ENCODE measurements around the gene TMEM150A. TPM values are rescaled to one million over a fixed set of nuclear protein-coding genes. Genes with fewer than 3 reads are reported as not detected.

The TMEM150A gene
- polyA plus RNA-seq, 2 of the 4 experiments (the other 2 are of a cell fraction): 8.5 to 10.9 TPM

DNA sequence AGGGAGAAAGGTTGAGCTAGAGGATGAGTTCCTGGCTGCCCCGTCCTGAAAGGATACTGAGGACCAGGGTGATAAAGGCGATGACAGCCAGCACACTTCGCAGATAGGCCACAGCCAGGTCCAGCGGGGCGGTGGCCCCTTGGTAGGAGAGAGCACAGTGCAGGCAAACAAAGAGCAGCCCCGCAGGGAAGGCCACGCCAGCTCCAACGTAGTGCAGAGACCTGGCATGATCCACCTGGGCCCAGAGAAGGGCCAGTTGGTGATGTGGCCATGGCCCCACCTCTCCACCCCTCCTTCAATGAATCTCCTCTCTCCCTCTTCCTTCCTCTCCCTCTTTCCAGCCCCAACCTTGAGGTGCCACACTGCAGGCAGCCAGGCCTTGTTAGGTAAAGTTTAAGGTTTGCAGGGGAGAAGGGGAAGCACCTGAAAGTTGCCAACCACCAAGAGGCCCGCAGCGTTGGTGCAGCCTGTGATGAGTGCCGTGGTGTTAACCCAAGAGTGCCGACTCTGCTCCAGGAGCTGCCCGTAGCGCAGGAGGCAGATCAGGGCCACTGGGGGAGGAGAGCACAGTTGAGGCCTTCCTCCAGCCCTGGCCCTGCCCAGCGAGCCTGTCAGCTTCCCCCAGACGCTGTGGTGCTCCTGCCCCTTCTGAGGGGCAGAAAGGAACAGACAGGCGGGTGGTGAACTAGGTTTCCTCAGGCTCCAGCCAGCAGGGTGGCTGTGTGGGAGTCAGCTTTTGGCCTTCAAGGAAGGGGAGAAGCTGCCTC, 2.8 kb downstream of the TMEM150A start:
- CTCF ChIA-PET: interaction anchor here (0.5 to 1.8 kb wide), 6 partner anchors 13 to 179 kb away, joined by 3 to 12 read pairs (median 4); no protein-coding TSS in a partner anchor
- no peak for DNase-seq (ENCODE audit: low read depth in 1 of 2, low spot score in 1 of 2)
- no peak overlapping the region for H3K4me2 ChIP-seq
- no peaks in the 10 kb centered on the region for H3K9me3 ChIP-seq
- peaks cover 21% of the 10 kb centered on the region for H3K4me1 ChIP-seq
- FAIRE-seq: no peak
- POLR2A ChIA-PET: no interaction called here
- no peak overlapping the region for H3K4me3 ChIP-seq
- TF ChIP-seq HOXB5 (CRISPR knock-in tag; IDR thresholded peaks at IDR 0.05): no peak
- TF ChIP-seq, protein P1, sequence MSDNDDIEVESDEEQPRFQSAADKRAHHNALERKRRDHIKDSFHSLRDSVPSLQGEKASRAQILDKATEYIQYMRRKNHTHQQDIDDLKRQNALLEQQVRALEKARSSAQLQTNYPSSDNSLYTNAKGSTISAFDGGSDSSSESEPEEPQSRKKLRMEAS (IDR thresholded peaks at IDR 0.05): no peak
- no peak for TF ChIP-seq FOSB (CRISPR knock-in tag; IDR thresholded peaks at IDR 0.05)
- TF ChIP-seq FOXS1 (CRISPR knock-in tag; IDR thresholded peaks at IDR 0.05): no peak
- 83% methylated on average over 17 of the region's 17 CpGs for WGBS (ENCODE audit: missing lambda C conversion rate)
- no peak for ATAC-seq
- H3K27ac ChIP-seq: no peak overlapping the region

DNA sequence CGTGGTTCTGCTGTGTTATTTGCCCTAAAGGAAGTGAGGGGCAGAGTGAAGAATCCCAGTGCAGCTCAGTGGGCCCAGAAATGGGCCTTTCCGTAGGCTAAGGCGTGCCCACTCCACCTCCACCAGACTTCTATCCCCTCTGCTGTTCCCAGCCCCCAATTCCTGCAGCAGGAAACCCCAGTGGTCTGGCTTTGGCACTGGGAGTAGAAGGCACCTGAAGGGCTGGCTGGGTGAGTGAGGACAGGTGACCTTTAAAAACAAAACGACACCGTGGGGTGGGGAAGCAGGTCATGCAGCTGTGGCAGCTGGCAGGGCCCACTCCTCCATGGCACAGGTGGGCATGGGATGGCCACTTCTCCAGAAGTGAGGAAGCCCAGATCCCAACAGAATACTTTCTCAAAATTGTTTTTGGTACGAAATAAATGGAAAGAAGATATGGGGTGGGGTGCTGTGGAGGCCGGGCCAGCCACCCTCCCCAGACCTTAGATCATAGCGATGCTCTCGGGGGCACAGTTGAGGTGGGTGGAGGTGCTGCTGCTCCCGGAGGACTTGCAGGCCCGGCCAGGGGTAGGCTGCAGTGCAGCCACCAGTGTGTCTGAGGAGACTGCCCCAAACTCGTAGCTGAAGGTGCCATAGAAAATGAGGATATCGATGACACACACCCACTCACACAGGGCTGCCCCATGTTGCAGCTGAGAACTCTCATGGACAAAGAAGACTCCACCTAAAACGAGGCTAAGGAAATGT, 3.7 kb downstream of the TMEM150A start:
- POLR2A ChIA-PET: no interaction called here
- Histone ChIP-seq H3K9me3 (no peaks in the 10 kb centered on the region), H3K27ac (no peak overlapping the region), H3K4me2 (no peak overlapping the region), H3K4me1 (peaks cover 23% of the 10 kb centered on the region), H3K4me3 (no peak overlapping the region)
- TF ChIP-seq, protein P2, sequence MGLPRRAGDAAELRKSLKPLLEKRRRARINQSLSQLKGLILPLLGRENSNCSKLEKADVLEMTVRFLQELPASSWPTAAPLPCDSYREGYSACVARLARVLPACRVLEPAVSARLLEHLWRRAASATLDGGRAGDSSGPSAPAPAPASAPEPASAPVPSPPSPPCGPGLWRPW (IDR thresholded peaks at IDR 0.05): no peak
- TF ChIP-seq HDAC2 (IDR thresholded peaks at IDR 0.05) (no peak), FOXS1 (CRISPR knock-in tag; IDR thresholded peaks at IDR 0.05) (no peak), HOXA7 (CRISPR knock-in tag; IDR thresholded peaks at IDR 0.05) (no peak), NR3C1 (IDR thresholded peaks at IDR 0.05) (no peak), CHD4 (IDR thresholded peaks at IDR 0.05; ENCODE audit: borderline replicate concordance) (no peak)
- TF ChIP-seq, protein P3, sequence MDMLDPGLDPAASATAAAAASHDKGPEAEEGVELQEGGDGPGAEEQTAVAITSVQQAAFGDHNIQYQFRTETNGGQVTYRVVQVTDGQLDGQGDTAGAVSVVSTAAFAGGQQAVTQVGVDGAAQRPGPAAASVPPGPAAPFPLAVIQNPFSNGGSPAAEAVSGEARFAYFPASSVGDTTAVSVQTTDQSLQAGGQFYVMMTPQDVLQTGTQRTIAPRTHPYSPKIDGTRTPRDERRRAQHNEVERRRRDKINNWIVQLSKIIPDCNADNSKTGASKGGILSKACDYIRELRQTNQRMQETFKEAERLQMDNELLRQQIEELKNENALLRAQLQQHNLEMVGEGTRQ (IDR thresholded peaks at IDR 0.05): no peak
- TF ChIP-seq, protein P4, sequence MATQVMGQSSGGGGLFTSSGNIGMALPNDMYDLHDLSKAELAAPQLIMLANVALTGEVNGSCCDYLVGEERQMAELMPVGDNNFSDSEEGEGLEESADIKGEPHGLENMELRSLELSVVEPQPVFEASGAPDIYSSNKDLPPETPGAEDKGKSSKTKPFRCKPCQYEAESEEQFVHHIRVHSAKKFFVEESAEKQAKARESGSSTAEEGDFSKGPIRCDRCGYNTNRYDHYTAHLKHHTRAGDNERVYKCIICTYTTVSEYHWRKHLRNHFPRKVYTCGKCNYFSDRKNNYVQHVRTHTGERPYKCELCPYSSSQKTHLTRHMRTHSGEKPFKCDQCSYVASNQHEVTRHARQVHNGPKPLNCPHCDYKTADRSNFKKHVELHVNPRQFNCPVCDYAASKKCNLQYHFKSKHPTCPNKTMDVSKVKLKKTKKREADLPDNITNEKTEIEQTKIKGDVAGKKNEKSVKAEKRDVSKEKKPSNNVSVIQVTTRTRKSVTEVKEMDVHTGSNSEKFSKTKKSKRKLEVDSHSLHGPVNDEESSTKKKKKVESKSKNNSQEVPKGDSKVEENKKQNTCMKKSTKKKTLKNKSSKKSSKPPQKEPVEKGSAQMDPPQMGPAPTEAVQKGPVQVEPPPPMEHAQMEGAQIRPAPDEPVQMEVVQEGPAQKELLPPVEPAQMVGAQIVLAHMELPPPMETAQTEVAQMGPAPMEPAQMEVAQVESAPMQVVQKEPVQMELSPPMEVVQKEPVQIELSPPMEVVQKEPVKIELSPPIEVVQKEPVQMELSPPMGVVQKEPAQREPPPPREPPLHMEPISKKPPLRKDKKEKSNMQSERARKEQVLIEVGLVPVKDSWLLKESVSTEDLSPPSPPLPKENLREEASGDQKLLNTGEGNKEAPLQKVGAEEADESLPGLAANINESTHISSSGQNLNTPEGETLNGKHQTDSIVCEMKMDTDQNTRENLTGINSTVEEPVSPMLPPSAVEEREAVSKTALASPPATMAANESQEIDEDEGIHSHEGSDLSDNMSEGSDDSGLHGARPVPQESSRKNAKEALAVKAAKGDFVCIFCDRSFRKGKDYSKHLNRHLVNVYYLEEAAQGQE (IDR thresholded peaks at IDR 0.05): no peak
- 83% methylated on average over 14 of the region's 14 CpGs for WGBS (ENCODE audit: missing lambda C conversion rate)
- CTCF ChIA-PET: interaction anchor here (0.7 to 1.8 kb wide), 2 partner anchors 45 to 54 kb away, joined by 3 to 5 read pairs; no protein-coding TSS in a partner anchor
- no peak for FAIRE-seq
- DNase-seq (ENCODE audit: low read depth in 1 of 2, low spot score in 1 of 2): no peak
- no peak for ATAC-seq

DNA sequence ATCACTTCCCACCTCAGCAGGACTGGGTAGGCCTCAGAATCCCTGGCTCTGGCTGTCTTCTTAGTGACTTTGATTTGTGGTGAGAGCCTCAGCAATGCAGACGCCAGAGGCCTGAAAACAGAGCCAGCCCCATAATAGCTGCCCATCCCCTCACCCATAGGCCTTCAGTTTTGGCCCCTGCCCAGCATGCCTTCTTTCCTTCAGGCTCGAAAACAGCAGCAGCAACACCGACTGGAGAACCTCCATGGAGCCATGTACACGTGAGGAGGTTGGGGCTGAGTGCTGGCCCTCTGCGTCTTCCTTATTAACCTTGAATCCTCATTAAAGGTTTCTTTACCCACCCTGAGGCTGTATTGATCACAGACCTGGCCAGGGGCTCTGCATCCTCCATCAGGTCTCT, 5.3 kb downstream of the TMEM150A start:
- Histone ChIP-seq H3K9me3 (no peaks in the 10 kb centered on the region), H3K4me3 (no peak overlapping the region), H3K27ac (no peak overlapping the region), H3K4me2 (0 out of 3 replicates have a peak overlapping the region, but pooled peaks have one; percentile 81), H3K4me1 (peaks cover 22% of the 10 kb centered on the region)
- 86% methylated on average over 5 of the region's 5 CpGs for WGBS (ENCODE audit: missing lambda C conversion rate)
- CTCF ChIA-PET: interaction anchor here (1.0 to 3.0 kb wide), 3 partner anchors 10 to 45 kb away, joined by 3 to 9 read pairs (median 5); no protein-coding TSS in a partner anchor
- POLR2A ChIA-PET: no interaction called here
- TF ChIP-seq, protein P5, sequence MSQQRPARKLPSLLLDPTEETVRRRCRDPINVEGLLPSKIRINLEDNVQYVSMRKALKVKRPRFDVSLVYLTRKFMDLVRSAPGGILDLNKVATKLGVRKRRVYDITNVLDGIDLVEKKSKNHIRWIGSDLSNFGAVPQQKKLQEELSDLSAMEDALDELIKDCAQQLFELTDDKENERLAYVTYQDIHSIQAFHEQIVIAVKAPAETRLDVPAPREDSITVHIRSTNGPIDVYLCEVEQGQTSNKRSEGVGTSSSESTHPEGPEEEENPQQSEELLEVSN (IDR thresholded peaks at IDR 0.05; ENCODE audit: borderline replicate concordance, low read depth): no peak
- TF ChIP-seq FOSB (CRISPR knock-in tag; IDR thresholded peaks at IDR 0.05): no peak
- no peak for TF ChIP-seq KDM5A (IDR thresholded peaks at IDR 0.05)
- no peak for TF ChIP-seq RNF2 (IDR thresholded peaks at IDR 0.05; ENCODE audit: borderline replicate concordance, low read depth)
- no peak for TF ChIP-seq MYC (IDR thresholded peaks at IDR 0.05; ENCODE audit: borderline replicate concordance, low read length)
- TF ChIP-seq TP53 (CRISPR knock-in tag; IDR thresholded peaks at IDR 0.05): no peak
- TF ChIP-seq HOXB5 (CRISPR knock-in tag; IDR thresholded peaks at IDR 0.05): no peak
- no peak for TF ChIP-seq ZNF302 (CRISPR knock-in tag; IDR thresholded peaks at IDR 0.05)
- TF ChIP-seq RCOR1 (IDR thresholded peaks at IDR 0.05; ENCODE audit: low read depth, low read length): no peak
- ATAC-seq: no peak
- no peak for FAIRE-seq
- no peak for DNase-seq (ENCODE audit: low read depth in 1 of 2, low spot score in 1 of 2)
